Measurements from ENCODE around the gene CRADD.

The CRADD gene

GRCh38 chr12:93805736-93806141 lies 128.6 kb downstream of the CRADD start:
- Histone ChIP-seq H3K9ac (ENCODE audit: low read depth, low read length) (no peak overlapping the region), H3K36me3 (ENCODE audit: insufficient read depth, low read length) (no peaks in the 10 kb centered on the region), H4K20me1 (ENCODE audit: insufficient read depth, low read length) (no peaks in the 10 kb centered on the region), H3K4me3 (ENCODE audit: low read depth in 1 of 2, low read length in 2 of 2) (no peak overlapping the region), H2AFZ (ENCODE audit: low read depth, low read length) (no peak overlapping the region), H3K79me2 (ENCODE audit: insufficient read depth, low read length) (no peaks in the 10 kb centered on the region), H3K4me1 (ENCODE audit: insufficient read depth, low read length) (peaks cover 14% of the 10 kb centered on the region), H3K27ac (ENCODE audit: low read length) (no peak overlapping the region), H3K4me2 (ENCODE audit: insufficient read depth, low read length) (no peak overlapping the region), H3K27me3 (ENCODE audit: insufficient read depth, low read length, poor library complexity) (no peaks in the 10 kb centered on the region), H3K9me3 (ENCODE audit: insufficient read depth, low read length, severe bottlenecking) (no peaks in the 10 kb centered on the region)
- DNase-seq (no peak), ATAC-seq (ENCODE audit: insufficient read depth, low read depth) (no peak)
- TF ChIP-seq EZH2 (IDR thresholded peaks at IDR 0.05; ENCODE audit: borderline replicate concordance, low read depth, low read length, severe bottlenecking) = no peak
- TF ChIP-seq CTCF (IDR thresholded peaks at IDR 0.05; ENCODE audit: borderline replicate concordance, extremely low read depth, low read length, poor library complexity, severe bottlenecking) = no peak

- H3K4me3 ChIP-seq (ENCODE audit: low read depth in 1 of 2, low read length in 2 of 2) = no peak overlapping the region
- DNase-seq (no peak), ATAC-seq (ENCODE audit: insufficient read depth, low read depth) (no peak)
- no peak overlapping the region for H3K9ac ChIP-seq (ENCODE audit: low read depth, low read length)
- no peak overlapping the region for H2AFZ ChIP-seq (ENCODE audit: low read depth, low read length)
- no peaks in the 10 kb centered on the region for H3K36me3 ChIP-seq (ENCODE audit: insufficient read depth, low read length)
- peaks cover 26% of the 10 kb centered on the region for H3K4me1 ChIP-seq (ENCODE audit: insufficient read depth, low read length)
- H3K27ac ChIP-seq (ENCODE audit: low read length) = no peak overlapping the region
- H3K4me2 ChIP-seq (ENCODE audit: insufficient read depth, low read length) = no peak overlapping the region
- H4K20me1 ChIP-seq (ENCODE audit: insufficient read depth, low read length) = no peaks in the 10 kb centered on the region
- TF ChIP-seq CTCF (IDR thresholded peaks at IDR 0.05; ENCODE audit: borderline replicate concordance, extremely low read depth, low read length, poor library complexity, severe bottlenecking) = no peak
- no peak for TF ChIP-seq EZH2 (IDR thresholded peaks at IDR 0.05; ENCODE audit: borderline replicate concordance, low read depth, low read length, severe bottlenecking)
- no peaks in the 10 kb centered on the region for H3K79me2 ChIP-seq (ENCODE audit: insufficient read depth, low read length)
- H3K27me3 ChIP-seq (ENCODE audit: insufficient read depth, low read length, poor library complexity) = no peaks in the 10 kb centered on the region
- H3K9me3 ChIP-seq (ENCODE audit: insufficient read depth, low read length, severe bottlenecking) = no peaks in the 10 kb centered on the region
Observed at GRCh38 chr12:93807354-93807753, 130.2 kb downstream of the CRADD start.

- no peak for TF ChIP-seq EZH2 (IDR thresholded peaks at IDR 0.05; ENCODE audit: borderline replicate concordance, low read depth, low read length, severe bottlenecking)
- TF ChIP-seq CTCF (IDR thresholded peaks at IDR 0.05; ENCODE audit: borderline replicate concordance, extremely low read depth, low read length, poor library complexity, severe bottlenecking) = no peak
Observed at GRCh38 chr12:93808169-93808899, 131.2 kb downstream of the CRADD start.

More at GRCh38 chr12:93808169-93808899, 131.2 kb downstream of the CRADD start:
- H3K4me1 ChIP-seq (ENCODE audit: insufficient read depth, low read length) = peaks cover 22% of the 10 kb centered on the region
- no peak overlapping the region for H2AFZ ChIP-seq (ENCODE audit: low read depth, low read length)
- H3K27me3 ChIP-seq (ENCODE audit: insufficient read depth, low read length, poor library complexity) = no peaks in the 10 kb centered on the region
- H3K27ac ChIP-seq (ENCODE audit: low read length) = 0 out of 2 replicates have a peak overlapping the region, but pooled peaks have one; percentile 22
- DNase-seq = no peak
- no peak for ATAC-seq (ENCODE audit: insufficient read depth, low read depth)
- H3K36me3 ChIP-seq (ENCODE audit: insufficient read depth, low read length) = no peaks in the 10 kb centered on the region
- no peaks in the 10 kb centered on the region for H3K9me3 ChIP-seq (ENCODE audit: insufficient read depth, low read length, severe bottlenecking)
- H3K79me2 ChIP-seq (ENCODE audit: insufficient read depth, low read length) = no peaks in the 10 kb centered on the region
- H4K20me1 ChIP-seq (ENCODE audit: insufficient read depth, low read length) = no peaks in the 10 kb centered on the region
- no peak overlapping the region for H3K9ac ChIP-seq (ENCODE audit: low read depth, low read length)
- H3K4me3 ChIP-seq (ENCODE audit: low read depth in 1 of 2, low read length in 2 of 2) = no peak overlapping the region
- no peak overlapping the region for H3K4me2 ChIP-seq (ENCODE audit: insufficient read depth, low read length)

All from DND-41 (cell line).